CD4-positive, alpha-beta T cell (primary cell): Measurements from ENCODE around the gene CD4. TPM values are rescaled to one million over a fixed set of nuclear protein-coding genes. Genes with fewer than 3 reads are reported as not detected.

Experiments
- ATAC-seq: fragments of 200-7000 bp; cut with Tn5 transposase; one replicate; pipeline ENCODE4 v1.10.0; 2022; ENCODE audit warnings: mild to moderate bottlenecking; ENCODE audit not compliant: poor library complexity
- CTCF ChIA-PET: fragments of 350-600 bp; sonication (Branson Sonifier 250); formaldehyde crosslinking; loops from one replicate; lab custom pipeline; 2021; ENCODE audit warnings: antibody characterized with exemption, inconsistent platforms; lab: Charles Lee
- POLR2A ChIA-PET: fragments of 350-600 bp; sonication (Branson Sonifier 250); formaldehyde crosslinking; loops from one replicate; lab custom pipeline; 2021; ENCODE audit warnings: antibody characterized with exemption, inconsistent platforms; lab: Charles Lee
- DNase-seq, 14 experiments: peaks; one replicate each; pipeline ENCODE4 v3.0.0-alpha.2; 2013 to 2020; ENCODE audit warnings: mixed read lengths in 2 of 14
- H3K27ac ChIP-seq, 2 donors: one replicate each; pipeline versions ENCODE4 v1.5.1 to v1.7.0; 2013; ENCODE audit warnings: low read length in 2 of 2, low read depth in 1 of 2, mild to moderate bottlenecking in 1 of 2
- H3K27me3 ChIP-seq, 2 experiments: 1 replicate in 1 of 2; 2 replicates in 1 of 2; pipeline versions ENCODE4 v1.6.1 to v1.7.0; 2013; ENCODE audit warnings: low read length in 2 of 2, control low read depth in 1 of 2, mild to moderate bottlenecking in 1 of 2, moderate library complexity in 1 of 2; ENCODE audit not compliant: insufficient read depth in 2 of 2, control insufficient read depth in 1 of 2
- H3K36me3 ChIP-seq: one replicate; pipeline ENCODE4 v1.6.1; 2013; ENCODE audit warnings: low read length, control low read depth; ENCODE audit not compliant: insufficient read depth
- H3K4me1 ChIP-seq: one replicate; pipeline ENCODE4 v1.6.1; 2013; ENCODE audit warnings: low read length, control low read depth; ENCODE audit not compliant: insufficient read depth
- H3K4me3 ChIP-seq: one replicate; pipeline ENCODE4 v1.5.1; 2013; ENCODE audit warnings: mild to moderate bottlenecking, low read length, moderate library complexity
- H3K9me3 ChIP-seq, 2 experiments: 1 replicate in 1 of 2; 2 replicates in 1 of 2; pipeline versions ENCODE4 v1.6.1 to v1.7.0; 2013; ENCODE audit warnings: low read length in 2 of 2, mild to moderate bottlenecking in 2 of 2, control low read depth in 1 of 2, moderate library complexity in 1 of 2; ENCODE audit not compliant: control insufficient read depth in 1 of 2, insufficient read depth in 1 of 2
- H3K27ac Mint-ChIP-seq: one replicate; pipeline ENCODE4 v1.8.0; 2020; ENCODE audit warnings: mixed read lengths
- H3K27me3 Mint-ChIP-seq: one replicate; pipeline ENCODE4 v1.8.0; 2021; ENCODE audit warnings: mixed read lengths
- H3K36me3 Mint-ChIP-seq: one replicate; pipeline ENCODE4 v1.8.0; 2021; ENCODE audit warnings: low read depth, mixed read lengths
- H3K4me1 Mint-ChIP-seq: one replicate; pipeline ENCODE4 v1.8.0; 2021; ENCODE audit warnings: low read depth, mixed read lengths
- H3K4me3 Mint-ChIP-seq: one replicate; pipeline ENCODE4 v1.8.0; 2020; ENCODE audit warnings: mild to moderate bottlenecking, mixed read lengths
- H3K9me3 Mint-ChIP-seq: one replicate; pipeline ENCODE4 v1.8.0; 2020; ENCODE audit warnings: mixed read lengths
- CTCF ChIP-seq: fragments of 200-600 bp; IDR thresholded peaks from one replicate; pipeline ENCODE4 v1.8.0; 2022; ENCODE audit warnings: antibody characterized with exemption, mild to moderate bottlenecking
- intact Hi-C, 2 experiments: fragments of 100-400 bp; cut with DNase I in 1 of 2; cut with micrococcal nuclease in 1 of 2; formaldehyde crosslinking; loops; one replicate each; pipeline versions ENCODE4 v1.15.1 to v1.9.0; 2023 to 2025; cut with DNase I, micrococcal nuclease
- total RNA-seq, 174 experiments: library from RNA in 2 of 174; stranded (reverse) in 2 of 174; gene quantifications; one replicate each; pipeline ENCODE4 v1.2.3 and lab custom pipeline; 2021 to 2026

Gene CD4
- total RNA-seq, 2 experiments from 2014 or later, result 134 to 136 TPM

GRCh38 chr12:6799147-6799546 lies 9.8 kb downstream of the CD4 start:
- H3K4me1 ChIP-seq, result peaks cover 38% of the 10 kb centered on the region
- peaks cover 84% of the 10 kb centered on the region for H3K36me3 Mint-ChIP-seq
- H3K4me3 ChIP-seq, result no peak overlapping the region
- H3K4me3 Mint-ChIP-seq, result no peak overlapping the region
- H3K27me3 Mint-ChIP-seq, result no peaks in the 10 kb centered on the region
- H3K27ac ChIP-seq, result no peak overlapping the region
- peaks cover 84% of the 10 kb centered on the region for H3K36me3 ChIP-seq
- ChIA-PET CTCF (no interaction called here), POLR2A (interaction anchor here (1.5 kb wide), 1 partner anchor 10 kb away, joined by 3 read pairs; the partner anchor contains the start of gene CD4)
- H3K4me1 Mint-ChIP-seq, result peaks cover 48% of the 10 kb centered on the region
- no peak for TF ChIP-seq CTCF
- peak overlapping the region; percentile 8 for H3K27ac Mint-ChIP-seq
- intact Hi-C loops, result no loop called here
- no peak for ATAC-seq
- no peaks in the 10 kb centered on the region for H3K27me3 ChIP-seq
- H3K9me3 Mint-ChIP-seq, result no peaks in the 10 kb centered on the region
- H3K9me3 ChIP-seq, result no peaks in the 10 kb centered on the region
- no peak for DNase-seq

- DNase-seq (no peak), ATAC-seq (no peak)
- Mint-ChIP-seq H3K9me3 (no peaks in the 10 kb centered on the region), H3K27ac (no peak overlapping the region), H3K27me3 (no peaks in the 10 kb centered on the region), H3K4me1 (peaks cover 29% of the 10 kb centered on the region), H3K4me3 (no peak overlapping the region), H3K36me3 (peaks cover 74% of the 10 kb centered on the region)
- ChIA-PET CTCF (no interaction called here), POLR2A (no interaction called here)
- intact Hi-C loops, result no loop called here
- no peak for TF ChIP-seq CTCF
- Histone ChIP-seq H3K36me3 (peaks cover 52% of the 10 kb centered on the region), H3K27ac (no peak overlapping the region), H3K27me3 (no peaks in the 10 kb centered on the region), H3K4me1 (peaks cover 6% of the 10 kb centered on the region), H3K9me3 (no peaks in the 10 kb centered on the region), H3K4me3 (no peak overlapping the region)
These were observed 17.8 kb downstream of the CD4 start for GRCh38 chr12:6807170-6807569.

GRCh38 chr12:6809056-6809455 lies 19.7 kb downstream of the CD4 start:
- Histone ChIP-seq H3K27ac (no peak overlapping the region), H3K27me3 (no peaks in the 10 kb centered on the region), H3K4me1 (peaks cover 8% of the 10 kb centered on the region), H3K9me3 (no peaks in the 10 kb centered on the region), H3K4me3 (no peak overlapping the region), H3K36me3 (peaks cover 43% of the 10 kb centered on the region)
- DNase-seq (peak in 1 of 14 experiments; percentile 1), ATAC-seq (no peak)
- intact Hi-C loops, result loop anchor here in 1 of 2 experiments (2.0 kb wide), 1 partner anchor 16 kb away; no protein-coding TSS in a partner anchor
- CTCF ChIA-PET, result interaction anchor here (0.7 to 1.0 kb wide), 3 partner anchors 26 to 155 kb away, joined by 3 to 5 read pairs (median 4); no protein-coding TSS in a partner anchor
- no peak overlapping the region for H3K4me3 Mint-ChIP-seq
- no peaks in the 10 kb centered on the region for H3K27me3 Mint-ChIP-seq
- H3K36me3 Mint-ChIP-seq, result peaks cover 67% of the 10 kb centered on the region
- POLR2A ChIA-PET, result interaction anchor here (0.7 to 1.2 kb wide), 2 partner anchors 20 to 55 kb away, joined by 3 read pairs; partner anchors contain the start of gene CD4
- H3K27ac Mint-ChIP-seq, result peak overlapping the region; percentile 13
- TF ChIP-seq CTCF, result no peak
- no peaks in the 10 kb centered on the region for H3K9me3 Mint-ChIP-seq
- H3K4me1 Mint-ChIP-seq, result peaks cover 27% of the 10 kb centered on the region
